HepG2 (cell line): Measurements from ENCODE around the gene GRIN3B. TPM values are rescaled to one million over a fixed set of nuclear protein-coding genes. Genes with fewer than 3 reads are reported as not detected.

Source experiments
- ATAC-seq: fragments of 200-7000 bp; cut with Tn5 transposase; 3 replicates; pipeline ENCODE4 v1.9.1; 2020; ENCODE audit warnings: mild to moderate bottlenecking, moderate library complexity
- BruUV-seq: library from RNA; stranded (reverse); fragments of 400-500 nt; replicated peaks from 2 replicates; lab custom pipeline; 2021; lab: Mats Ljungman, UMichigan
- CTCF ChIA-PET: fragments of 300-600 bp; formaldehyde crosslinking; extraction: SDS; loops from one replicate; lab custom pipeline; 2021; ENCODE audit warnings: low total read pairs, inconsistent platforms, low intra/inter-chr PET ratio; lab: Yijun Ruan, JAX
- POLR2A ChIA-PET: fragments of 350-600 bp; sonication (Branson Sonifier 250); formaldehyde crosslinking; loops from one replicate; lab custom pipeline; 2020; ENCODE audit warnings: antibody characterized with exemption, inconsistent platforms; lab: Yijun Ruan, JAX
- DNase-seq: peaks from one replicate; pipeline ENCODE4 v3.0.0-alpha.2; 2015; ENCODE audit warnings: low spot score
- FAIRE-seq: peaks from 3 replicates; lab custom pipeline; 2011; peaks lifted over from hg19 to GRCh38; lab: Jason Lieb, UNC
- H2AFZ ChIP-seq: one replicate; pipeline ENCODE4 v1.6.1; 2011; ENCODE audit warnings: low read length, inconsistent platforms
- H3K27ac ChIP-seq: fragments of 300-600 bp; 3 replicates; pipeline ENCODE4 v1.8.0; 2011; ENCODE audit warnings: mixed run types, mild to moderate bottlenecking, mixed read lengths, low read length, inconsistent platforms; ENCODE audit not compliant: insufficient read depth; ENCODE audit errors: extremely low read length
- H3K27me3 ChIP-seq, 2 experiments: fragments of 200-600 bp in 1 of 2; 2 replicates in 1 of 2; 3 replicates in 1 of 2; pipeline versions ENCODE4 v1.6.0 to v1.8.0; 2011; ENCODE audit warnings: low read length in 2 of 2, mild to moderate bottlenecking in 2 of 2, moderate library complexity in 2 of 2, inconsistent platforms in 1 of 2; ENCODE audit not compliant: insufficient read depth in 2 of 2, control insufficient read depth in 1 of 2
- H3K36me3 ChIP-seq, 2 experiments: fragments of 200-600 bp in 1 of 2; replicated peaks in 1 of 2; 2 replicates in 1 of 2; 3 replicates in 1 of 2; pipeline versions ENCODE4 v1.5.1 to v1.8.0; 2011; ENCODE audit warnings: low read length in 2 of 2, inconsistent platforms in 1 of 2; ENCODE audit not compliant: insufficient read depth in 2 of 2, control insufficient read depth in 1 of 2
- H3K4me1 ChIP-seq: 2 replicates; pipeline ENCODE4 v1.5.1; 2012; ENCODE audit warnings: low read length, inconsistent platforms; ENCODE audit not compliant: insufficient read depth
- H3K4me2 ChIP-seq: 2 replicates; pipeline ENCODE4 v1.6.0; 2011; ENCODE audit warnings: low read depth, low read length, inconsistent platforms
- H3K4me3 ChIP-seq, 3 experiments: fragments of 200-600 bp in 1 of 3; sonication (generic), shearing (Covaris generic) in 1 of 3; replicated peaks in 1 of 3; 2 replicates each; pipeline ENCODE4 v1.5.1; 2011 to 2016; ENCODE audit warnings: low read length in 3 of 3, inconsistent platforms in 2 of 3, low read depth in 2 of 3, mild to moderate bottlenecking in 2 of 3, control low read depth in 1 of 3, mixed read lengths in 1 of 3; ENCODE audit not compliant: insufficient read depth in 1 of 3
- H3K79me2 ChIP-seq: one replicate; pipeline ENCODE4 v1.6.1; 2011; ENCODE audit warnings: low read length, inconsistent platforms; ENCODE audit not compliant: insufficient read depth
- H3K9ac ChIP-seq: 2 replicates; pipeline ENCODE4 v1.6.0; 2011; ENCODE audit warnings: mild to moderate bottlenecking, low read depth, low read length, inconsistent platforms; ENCODE audit not compliant: insufficient read depth
- H3K9me3 ChIP-seq: 2 replicates; pipeline ENCODE4 v1.5.1; 2012; ENCODE audit warnings: mild to moderate bottlenecking, low read length
- H4K20me1 ChIP-seq: 2 replicates; pipeline ENCODE4 v1.6.0; 2011; ENCODE audit warnings: inconsistent platforms, mild to moderate bottlenecking, low read length, moderate library complexity; ENCODE audit not compliant: insufficient read depth
- AGO2 ChIP-seq: fragments of 200-400 bp; formaldehyde crosslinking; optimal IDR thresholded peaks from 2 replicates; pipeline ENCODE3; 2017; ENCODE audit warnings: mild to moderate bottlenecking, low read depth, low read length, moderate library complexity
- NFAT5 ChIP-seq: sonication (generic); formaldehyde crosslinking; IDR thresholded peaks from 2 replicates; pipeline ENCODE4 v1.4.0; 2020; ENCODE audit warnings: missing genetic modification reagents
- TFAP4 ChIP-seq: sonication (generic); IDR thresholded peaks from 2 replicates; pipeline ENCODE4 v1.6.1; 2016; ENCODE audit warnings: low read depth, borderline replicate concordance
- WGBS: methylation state at CpG from one replicate; pipeline ENCODE4 v1.1.6; 2017; ENCODE audit warnings: low lambda C conversion rate; 5-methylcytosine and 5-hydroxymethylcytosine counted together
- in situ Hi-C: cut with HindIII; loops from 2 replicates; pipeline ENCODE4 v1.10.0; 2017; ENCODE audit warnings: low pct_unique_long_range_greater_than_20kb; ENCODE audit not compliant: extremely low pct_ligation_motif_present
- intact Hi-C: fragments of 100-400 bp; cut with micrococcal nuclease; formaldehyde crosslinking; loops from one replicate; pipeline ENCODE4 v1.10.0; 2022; ENCODE audit not compliant: unreplicated experiment
- polyA plus RNA-seq, 8 experiments: library from polyadenylated mRNA; depleted of rRNA in 3 of 8; stranded (reverse) in 7 of 8; unstranded in 1 of 8; fragments of >200 nt; fragmentation: Illumina TruSeq in 4 of 8; extraction: Trizol in 4 of 8; gene quantifications; 2 replicates each; pipeline versions ENCODE4 v1.2.1 to v1.2.3, GENCODE V29; 2011 to 2016; ENCODE audit warnings: low read depth in 4 of 8, missing spikeins in 1 of 8, mixed read lengths in 1 of 8; ENCODE audit not compliant: insufficient read depth in 1 of 8
- total RNA-seq, 5 experiments: library from RNA; depleted of rRNA; stranded (reverse); fragments of >200 nt; fragmentation: Illumina TruSeq; extraction: Trizol; gene quantifications; 2 replicates each; pipeline ENCODE4 v1.2.3, GENCODE V29; 2016; ENCODE audit warnings: low read depth in 1 of 5

Gene GRIN3B
- total and polyA plus RNA-seq, 2 of the 13 experiments (the other 11 are each of a cell fraction or from before 2014, with no cell fraction given) = 0.07 to 0.20 TPM

DNA sequence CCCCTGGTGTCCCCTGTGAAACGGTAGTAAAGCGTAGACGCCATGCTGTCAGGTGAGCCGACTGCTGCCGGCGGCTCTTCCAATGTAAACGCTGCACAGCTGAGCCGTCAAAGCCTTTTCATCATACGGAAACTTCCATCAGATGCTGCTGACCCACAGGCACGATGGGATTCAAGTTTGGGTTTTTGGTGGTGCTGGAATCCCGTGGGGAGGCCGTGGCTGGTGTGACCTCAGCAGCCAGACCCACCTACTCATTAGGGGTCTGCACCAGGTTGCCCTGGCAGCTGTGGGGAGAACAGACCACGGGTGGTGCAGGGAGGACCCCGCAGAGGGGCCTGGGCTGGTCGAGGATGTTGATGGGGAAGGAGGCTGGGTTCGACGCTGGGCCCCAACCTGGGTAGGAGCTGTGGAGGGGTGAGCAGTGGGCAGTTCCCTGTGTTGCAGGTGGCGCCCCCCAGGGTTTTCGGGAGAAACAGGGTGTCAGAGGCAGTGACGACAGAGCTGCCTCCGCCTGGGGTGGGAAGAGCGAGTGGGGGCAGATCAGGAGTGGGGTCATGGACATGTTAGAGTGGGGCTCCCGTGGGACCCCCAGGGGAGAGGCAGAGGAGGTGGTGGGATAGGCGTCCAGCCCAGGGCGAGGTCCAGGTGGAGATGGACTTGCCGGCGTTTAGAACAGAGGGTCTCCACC lies 6.6 kb downstream of the GRIN3B start:
- no peaks in the 10 kb centered on the region for H4K20me1 ChIP-seq
- in situ Hi-C loops = no loop called here
- 59% methylated on average over 16 of the region's 27 CpGs for WGBS
- no peak overlapping the region for H3K27ac ChIP-seq
- H3K36me3 ChIP-seq = peaks cover 0 to 1% of the 10 kb centered on the region in 2 experiments; a peak in 1 of 5 replicates
- no peaks in the 10 kb centered on the region for H3K9me3 ChIP-seq
- H3K27me3 ChIP-seq = peaks cover 10 to 28% of the 10 kb centered on the region in 2 experiments
- TF ChIP-seq AGO2 = peak; percentile 50
- no peak for TF ChIP-seq NFAT5 (CRISPR knock-in tag)
- TF ChIP-seq TFAP4 = peak; percentile 10; the same call in 1 of the 2 replicates
- ChIA-PET POLR2A (no interaction called here), CTCF (no interaction called here)
- no peaks in the 10 kb centered on the region for H3K79me2 ChIP-seq
- DNase-seq (no peak), FAIRE-seq (no peak), ATAC-seq (0 out of 3 replicates have a peak, but pooled peaks have one; percentile 5)
- H3K4me2 ChIP-seq = no peak overlapping the region
- no peak overlapping the region for H2AFZ ChIP-seq
- no peak overlapping the region for H3K9ac ChIP-seq
- peaks cover 13% of the 10 kb centered on the region for H3K4me1 ChIP-seq
- no TSS peak for BruUV-seq
- no peak overlapping the region for H3K4me3 ChIP-seq
- intact Hi-C loops = no loop called here
